T-helper 1 cell (primary cell): Measurements from ENCODE around the gene ARFRP1.
A peak's percentile ranks its signal among the peaks of the same experiment; 100 is the strongest.

Experiments used
- DNase-seq, 5 donors: peaks; one replicate each; pipeline ENCODE4 v3.0.0-alpha.2; 2012 to 2020

ARFRP1 gene

GRCh38 chr20:63701329-63702035 is 6.3 kb downstream of the ARFRP1 start:
- DNase-seq, result peak in 2 of 5 donors; percentile 6 to 11

GRCh38 chr20:63701051-63701328 is 6.8 kb downstream of the ARFRP1 start:
- DNase-seq, result peak in 1 of 5 donors; percentile 8

GRCh38 chr20:63700199-63701050 is 7.4 kb downstream of the ARFRP1 start:
- peak in 1 of 5 donors; percentile 6 for DNase-seq

GRCh38 chr20:63699466-63700198 is 8.1 kb downstream of the ARFRP1 start:
- peak in 1 of 5 donors; percentile 11 for DNase-seq

- peak in 2 of 5 donors; percentile 6 to 36 for DNase-seq
These were observed 8.9 kb downstream of the ARFRP1 start for GRCh38 chr20:63698739-63699465.

GRCh38 chr20:63697868-63698545 is 9.8 kb downstream of the ARFRP1 start:
- no peak for DNase-seq

GRCh38 chr20:63697357-63697867 is 10.4 kb downstream of the ARFRP1 start:
- no peak for DNase-seq

GRCh38 chr20:63696628-63697356 is 11.0 kb downstream of the ARFRP1 start, which contains the start of gene TNFRSF6B:
TSS of gene TNFRSF6B (plus strand) at chr20:63696652. CDS start at chr20:63696768, 116 bp downstream.
- DNase-seq, result peak in 1 of 5 donors; percentile 13

GRCh38 chr20:63696306-63696627 is 11.5 kb downstream of the ARFRP1 start:
- no peak for DNase-seq

GRCh38 chr20:63695424-63696305 is 12.1 kb downstream of the ARFRP1 start:
- DNase-seq, result peak in 1 of 5 donors; percentile 12

- DNase-seq, result peak in 1 of 5 donors; percentile 11
These were observed 13.0 kb downstream of the ARFRP1 start for GRCh38 chr20:63694584-63695423.

- peak in 1 of 5 donors; percentile 8 for DNase-seq
These were observed 13.8 kb downstream of the ARFRP1 start for GRCh38 chr20:63693733-63694583.

GRCh38 chr20:63693083-63693732 is 14.6 kb downstream of the ARFRP1 start:
- DNase-seq, result peak in 1 of 5 donors; percentile 11

- DNase-seq, result no peak
These were observed 15.2 kb downstream of the ARFRP1 start for GRCh38 chr20:63692436-63693082.

- no peak for DNase-seq
These were observed 15.9 kb downstream of the ARFRP1 start for GRCh38 chr20:63691711-63692435.
